K562 (cell line): ENCODE results near the gene TRPM4. TPM values are rescaled to one million over a fixed set of nuclear protein-coding genes. Genes with fewer than 3 reads are reported as not detected.

Source experiments
- ARID2 ChIP-seq: fragments of 450-650 bp; IDR thresholded peaks from 2 replicates; pipeline ENCODE4 v1.6.1; 2017; ENCODE audit warnings: antibody characterized with exemption, mild to moderate bottlenecking
- CBX1 ChIP-seq: sonication (generic); IDR thresholded peaks from 2 replicates; pipeline ENCODE4 v1.6.1; 2016; ENCODE audit warnings: antibody characterized with exemption, low read depth, mild to moderate bottlenecking
- CCAR2 ChIP-seq: fragments of 200-400 bp; formaldehyde crosslinking; IDR thresholded peaks from 2 replicates; pipeline ENCODE4 v1.6.1; 2017; ENCODE audit warnings: mild to moderate bottlenecking, low read depth, low read length
- E4F1 ChIP-seq: fragments of 250-450 bp; sonication (Bioruptor Pico); IDR thresholded peaks from 2 replicates; pipeline ENCODE4 v1.5.0; 2021; ENCODE audit warnings: mild to moderate bottlenecking, borderline replicate concordance
- EHMT2 ChIP-seq: fragments of 450-650 bp; IDR thresholded peaks from 2 replicates; pipeline ENCODE4 v1.6.1; 2018; ENCODE audit warnings: antibody characterized with exemption
- FOS ChIP-seq: IDR thresholded peaks from 3 replicates; pipeline ENCODE4 v1.6.1; 2011; ENCODE audit not compliant: insufficient read length; ENCODE audit errors: extremely low read depth
- FOXK1 ChIP-seq: sonication (generic); formaldehyde crosslinking; IDR thresholded peaks from 2 replicates; pipeline ENCODE4 v1.8.0; 2022; ENCODE audit warnings: missing genetic modification reagents, mild to moderate bottlenecking, borderline replicate concordance
- GABPB1 ChIP-seq: sonication (generic); formaldehyde crosslinking; IDR thresholded peaks from 2 replicates; pipeline ENCODE4 v1.8.0; 2022; ENCODE audit warnings: mild to moderate bottlenecking, missing genetic modification reagents
- NR1H2 ChIP-seq: sonication (generic); formaldehyde crosslinking; IDR thresholded peaks from 2 replicates; pipeline ENCODE4 v1.4.0; 2020; ENCODE audit warnings: mild to moderate bottlenecking, missing genetic modification reagents
- POLR2A ChIP-seq: fragments of 450-650 bp; conservative IDR thresholded peaks from 2 replicates; pipeline ENCODE4 v1.6.1; 2016
- RBM17 ChIP-seq: fragments of 200-400 bp; formaldehyde crosslinking; IDR thresholded peaks from 2 replicates; pipeline ENCODE4 v1.6.1; 2017; ENCODE audit warnings: low read depth, mild to moderate bottlenecking, low read length, borderline replicate concordance
- TAL1 ChIP-seq: fragments of 450-650 bp; IDR thresholded peaks from 2 replicates; pipeline ENCODE4 v1.6.1; 2016; ENCODE audit warnings: mild to moderate bottlenecking
- TCF7 ChIP-seq: sonication (generic); IDR thresholded peaks from 2 replicates; pipeline ENCODE4 v1.6.1; 2016; ENCODE audit warnings: antibody characterized with exemption, borderline replicate concordance
- TSC22D4 ChIP-seq: fragments of 450-650 bp; IDR thresholded peaks from 2 replicates; pipeline ENCODE4 v1.6.1; 2016; ENCODE audit warnings: missing genetic modification characterization, missing biosample characterization, control low read depth
- ZBTB43 ChIP-seq: sonication (generic); formaldehyde crosslinking; IDR thresholded peaks from 2 replicates; pipeline ENCODE4 v1.8.0; 2023; ENCODE audit warnings: mild to moderate bottlenecking, missing genetic modification reagents
- ZNF280A ChIP-seq: fragments of 450-650 bp; IDR thresholded peaks from 2 replicates; pipeline ENCODE4 v1.6.1; 2018; ENCODE audit warnings: mild to moderate bottlenecking, low read depth; ENCODE audit not compliant: partially characterized antibody
- ZNF445 ChIP-seq: fragments of 250-450 bp; sonication (Bioruptor Pico); IDR thresholded peaks from 2 replicates; pipeline ENCODE4 v1.4.0; 2020; ENCODE audit warnings: low read depth, mild to moderate bottlenecking, moderate library complexity
- ZNF696 ChIP-seq: fragments of 250-450 bp; sonication (Bioruptor Pico); conservative IDR thresholded peaks from 2 replicates; pipeline ENCODE4 v1.4.0; 2020; ENCODE audit warnings: mild to moderate bottlenecking, moderate library complexity
- ZNF79 ChIP-seq: fragments of 250-450 bp; sonication (Bioruptor Pico); IDR thresholded peaks from 2 replicates; pipeline ENCODE4 v1.4.0; 2020; ENCODE audit warnings: low read depth, mild to moderate bottlenecking, moderate library complexity
- polyA plus RNA-seq, 8 experiments: library from polyadenylated mRNA; depleted of rRNA in 4 of 8; stranded (reverse) in 5 of 8; unstranded in 3 of 8; fragments of >200 nt; fragmentation: Nextera tagmentation in 2 of 8; fragmentation: Illumina TruSeq in 1 of 8; extraction: Ambion mirVana in 2 of 8; extraction: Trizol in 1 of 8; gene quantifications; 2 replicates each; pipeline versions ENCODE4 v1.2.1 to v1.2.3, GENCODE V29; 2011 to 2014; ENCODE audit warnings: inconsistent platforms in 1 of 8, missing spikeins in 1 of 8
- total RNA-seq, 7 experiments: library from RNA; depleted of rRNA in 6 of 7; stranded (reverse); fragments of >200 nt in 6 of 7; fragmentation: Illumina TruSeq in 2 of 7; extraction: Trizol in 2 of 7; gene quantifications; 2 replicates each; pipeline versions ENCODE4 v1.2.1 to v1.2.3, GENCODE V29; 2011 to 2021; ENCODE audit warnings: low replicate concordance in 1 of 7
- TF ChIP-seq, protein P1 (sequence below), 2 experiments: fragments of 200-800 bp in 1 of 2; sonication (Bioruptor generic) in 1 of 2; sonication (generic) in 1 of 2; formaldehyde crosslinking in 1 of 2; IDR thresholded peaks in 1 of 2; conservative IDR thresholded peaks in 1 of 2; 2 replicates each; pipeline versions ENCODE4 v1.5.0 to v1.6.1; 2016 to 2020; ENCODE audit warnings: missing compliant biosample characterization in 1 of 2, missing genetic modification characterization in 1 of 2, missing genetic modification reagents in 1 of 2
- TF ChIP-seq, protein P2 (sequence below): fragments of 250-450 bp; sonication (Bioruptor Pico); IDR thresholded peaks from 2 replicates; pipeline ENCODE4 v1.5.0; 2021
- TF ChIP-seq, protein P3 (sequence below): sonication (generic); IDR thresholded peaks from 2 replicates; pipeline ENCODE4 v1.6.1; 2016

The TRPM4 gene
- total and polyA plus RNA-seq, 9 of the 15 experiments (the other 6 are each of a cell fraction or from before 2014, with no cell fraction given) = 6.5 to 45.4 (median 15.2) TPM

GRCh38 chr19:49129238-49129583 is 28.4 kb upstream of the TRPM4 start (continued):
- no peak for TF ChIP-seq E4F1 (CRISPR knock-in tag)
- no peak for TF ChIP-seq TCF7
- TF ChIP-seq, protein P1, sequence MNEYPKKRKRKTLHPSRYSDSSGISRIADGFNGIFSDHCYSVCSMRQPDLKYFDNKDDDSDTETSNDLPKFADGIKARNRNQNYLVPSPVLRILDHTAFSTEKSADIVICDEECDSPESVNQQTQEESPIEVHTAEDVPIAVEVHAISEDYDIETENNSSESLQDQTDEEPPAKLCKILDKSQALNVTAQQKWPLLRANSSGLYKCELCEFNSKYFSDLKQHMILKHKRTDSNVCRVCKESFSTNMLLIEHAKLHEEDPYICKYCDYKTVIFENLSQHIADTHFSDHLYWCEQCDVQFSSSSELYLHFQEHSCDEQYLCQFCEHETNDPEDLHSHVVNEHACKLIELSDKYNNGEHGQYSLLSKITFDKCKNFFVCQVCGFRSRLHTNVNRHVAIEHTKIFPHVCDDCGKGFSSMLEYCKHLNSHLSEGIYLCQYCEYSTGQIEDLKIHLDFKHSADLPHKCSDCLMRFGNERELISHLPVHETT (CRISPR knock-in tag; conservative IDR thresholded peaks at IDR 0.05 in 1 of 2, IDR thresholded peaks at IDR 0.05 in 1 of 2) = no peak
- peak; percentile 76 for TF ChIP-seq POLR2A
- TF ChIP-seq TSC22D4 (tag) = no peak
- no peak for TF ChIP-seq NR1H2 (CRISPR knock-in tag)
- TF ChIP-seq CCAR2 = no peak
- no peak for TF ChIP-seq FOS
- TF ChIP-seq ARID2 = no peak
- no peak for TF ChIP-seq EHMT2
- no peak for TF ChIP-seq ZNF79
- no peak for TF ChIP-seq RBM17
- TF ChIP-seq GABPB1 (CRISPR knock-in tag) = no peak
- TF ChIP-seq, protein P2, sequence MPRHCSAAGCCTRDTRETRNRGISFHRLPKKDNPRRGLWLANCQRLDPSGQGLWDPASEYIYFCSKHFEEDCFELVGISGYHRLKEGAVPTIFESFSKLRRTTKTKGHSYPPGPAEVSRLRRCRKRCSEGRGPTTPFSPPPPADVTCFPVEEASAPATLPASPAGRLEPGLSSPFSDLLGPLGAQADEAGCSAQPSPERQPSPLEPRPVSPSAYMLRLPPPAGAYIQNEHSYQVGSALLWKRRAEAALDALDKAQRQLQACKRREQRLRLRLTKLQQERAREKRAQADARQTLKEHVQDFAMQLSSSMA (CRISPR knock-in tag) = no peak
- TF ChIP-seq ZNF280A = no peak
- TF ChIP-seq CBX1 = no peak
- TF ChIP-seq FOXK1 (CRISPR knock-in tag) = peak; percentile 66; the same call in 1 of the 2 replicates
- no peak for TF ChIP-seq ZNF696
- no peak for TF ChIP-seq TAL1
- TF ChIP-seq, protein P3, sequence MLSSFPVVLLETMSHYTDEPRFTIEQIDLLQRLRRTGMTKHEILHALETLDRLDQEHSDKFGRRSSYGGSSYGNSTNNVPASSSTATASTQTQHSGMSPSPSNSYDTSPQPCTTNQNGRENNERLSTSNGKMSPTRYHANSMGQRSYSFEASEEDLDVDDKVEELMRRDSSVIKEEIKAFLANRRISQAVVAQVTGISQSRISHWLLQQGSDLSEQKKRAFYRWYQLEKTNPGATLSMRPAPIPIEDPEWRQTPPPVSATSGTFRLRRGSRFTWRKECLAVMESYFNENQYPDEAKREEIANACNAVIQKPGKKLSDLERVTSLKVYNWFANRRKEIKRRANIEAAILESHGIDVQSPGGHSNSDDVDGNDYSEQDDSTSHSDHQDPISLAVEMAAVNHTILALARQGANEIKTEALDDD = no peak
- no peak for TF ChIP-seq ZNF445 (CRISPR knock-in tag)
- TF ChIP-seq ZBTB43 (CRISPR knock-in tag) = no peak
